PC-3 (cell line): ENCODE results near the gene PXDC1.

Source experiments
- EZH2 ChIP-seq: fragments of 300-600 bp; sonication (generic); IDR thresholded peaks from one replicate; pipeline ENCODE4 v1.6.1; 2017; ENCODE audit warnings: antibody characterized with exemption, mild to moderate bottlenecking, low read length; ENCODE audit not compliant: unreplicated experiment
- EZH2phosphoT487 ChIP-seq: fragments of 300-600 bp; sonication (generic); IDR thresholded peaks from 2 replicates; pipeline ENCODE4 v1.6.1; 2018; ENCODE audit warnings: mild to moderate bottlenecking, antibody characterized with exemption, low read length, borderline replicate concordance
- TF ChIP-seq, protein P1 (sequence below): fragments of 300-600 bp; sonication (generic); conservative IDR thresholded peaks from 2 replicates; pipeline ENCODE4 v1.5.1; 2017; ENCODE audit warnings: antibody characterized with exemption, low read depth, mild to moderate bottlenecking, low read length

GRCh38 chr6:3725145-3726047 lies 26.1 kb downstream of the PXDC1 start:
- TF ChIP-seq, protein P1, sequence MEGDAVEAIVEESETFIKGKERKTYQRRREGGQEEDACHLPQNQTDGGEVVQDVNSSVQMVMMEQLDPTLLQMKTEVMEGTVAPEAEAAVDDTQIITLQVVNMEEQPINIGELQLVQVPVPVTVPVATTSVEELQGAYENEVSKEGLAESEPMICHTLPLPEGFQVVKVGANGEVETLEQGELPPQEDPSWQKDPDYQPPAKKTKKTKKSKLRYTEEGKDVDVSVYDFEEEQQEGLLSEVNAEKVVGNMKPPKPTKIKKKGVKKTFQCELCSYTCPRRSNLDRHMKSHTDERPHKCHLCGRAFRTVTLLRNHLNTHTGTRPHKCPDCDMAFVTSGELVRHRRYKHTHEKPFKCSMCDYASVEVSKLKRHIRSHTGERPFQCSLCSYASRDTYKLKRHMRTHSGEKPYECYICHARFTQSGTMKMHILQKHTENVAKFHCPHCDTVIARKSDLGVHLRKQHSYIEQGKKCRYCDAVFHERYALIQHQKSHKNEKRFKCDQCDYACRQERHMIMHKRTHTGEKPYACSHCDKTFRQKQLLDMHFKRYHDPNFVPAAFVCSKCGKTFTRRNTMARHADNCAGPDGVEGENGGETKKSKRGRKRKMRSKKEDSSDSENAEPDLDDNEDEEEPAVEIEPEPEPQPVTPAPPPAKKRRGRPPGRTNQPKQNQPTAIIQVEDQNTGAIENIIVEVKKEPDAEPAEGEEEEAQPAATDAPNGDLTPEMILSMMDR, result no peak
- TF ChIP-seq EZH2 (no peak), EZH2phosphoT487 (no peak)
